ENCODE measurements around the gene ZNF234. TPM values are rescaled to one million over a fixed set of nuclear protein-coding genes. Genes with fewer than 3 reads are reported as not detected.
"Not testable (repeated sequence)": the region's sequence is repeated elsewhere in the genome, so short reads cannot be mapped to it uniquely, and the experiment has no call there.

ZNF234 gene
- polyA plus RNA-seq, 3 donors: 13.1 to 14.6 (median 13.5) TPM

GRCh38 chr19:44176590-44176989 lies 35.2 kb downstream of the ZNF234 start:
- DNase-seq (ENCODE audit: low read depth in 3 of 3, low spot score in 2 of 3): no peak

- no peak for DNase-seq (ENCODE audit: low read depth in 3 of 3, low spot score in 2 of 3)
These were observed 39.6 kb downstream of the ZNF234 start for GRCh38 chr19:44180968-44181367.

- no peak for DNase-seq (ENCODE audit: low read depth in 3 of 3, low spot score in 2 of 3)
These were observed 40.8 kb downstream of the ZNF234 start for GRCh38 chr19:44182145-44182544.

- DNase-seq (ENCODE audit: low read depth in 3 of 3, low spot score in 2 of 3): no peak
These were observed 48.7 kb downstream of the ZNF234 start for GRCh38 chr19:44190020-44190419.

GRCh38 chr19:44192127-44192526 lies 50.8 kb downstream of the ZNF234 start:
- no peak for DNase-seq (ENCODE audit: low read depth in 3 of 3, low spot score in 2 of 3)

- DNase-seq (ENCODE audit: low read depth in 3 of 3, low spot score in 2 of 3): no peak
These were observed 55.4 kb downstream of the ZNF234 start for GRCh38 chr19:44196772-44197171.

GRCh38 chr19:44202470-44202869 lies 61.1 kb downstream of the ZNF234 start:
- no peak for DNase-seq (ENCODE audit: low read depth in 3 of 3, low spot score in 2 of 3)

GRCh38 chr19:44202974-44203373 lies 61.6 kb downstream of the ZNF234 start:
- no peak for DNase-seq (ENCODE audit: low read depth in 3 of 3, low spot score in 2 of 3)

GRCh38 chr19:44203877-44204276 lies 62.5 kb downstream of the ZNF234 start:
- not testable (repeated sequence) for DNase-seq (ENCODE audit: low read depth in 3 of 3, low spot score in 2 of 3)

GRCh38 chr19:44204772-44205171 lies 63.4 kb downstream of the ZNF234 start:
- no peak for DNase-seq (ENCODE audit: low read depth in 3 of 3, low spot score in 2 of 3)

- peak; percentile 88 to 95 (median 90) for DNase-seq (ENCODE audit: low read depth in 3 of 3, low spot score in 2 of 3)
These were observed 65.9 kb downstream of the ZNF234 start for GRCh38 chr19:44207126-44207803.

Other genes starting within 250 kb of the ZNF234 start
- gene ZNF45, start 206.3 kb upstream of the ZNF234 start, polyA plus RNA-seq (ENCODE audit: insufficient read length in 3 of 3): 10 to 100 TPM; 25.6 to 30.9 (median 29.0) TPM
- gene ZNF221, start 190.3 kb upstream of the ZNF234 start, polyA plus RNA-seq (ENCODE audit: insufficient read length in 3 of 3): 1 to 10 TPM; 5.0 to 7.5 (median 6.2) TPM
- 10 to 100 TPM; 14.8 to 18.7 (median 15.8) TPM for gene ZNF155, start 157.4 kb upstream of the ZNF234 start, polyA plus RNA-seq (ENCODE audit: insufficient read length in 3 of 3)
- 1 to 10 TPM; 6.8 to 7.5 (median 7.3) TPM for gene ZNF230, start 138.6 kb upstream of the ZNF234 start, polyA plus RNA-seq (ENCODE audit: insufficient read length in 3 of 3)
- gene ZNF222, start 116.2 kb upstream of the ZNF234 start, polyA plus RNA-seq (ENCODE audit: insufficient read length in 3 of 3): 10 to 100 TPM in 2 of 3 donors, 1 to 10 TPM in 1; 10.0 to 10.9 (median 10.2) TPM
- 10 to 100 TPM; 12.7 to 15.5 (median 13.1) TPM for gene ZNF223, start 89.5 kb upstream of the ZNF234 start, polyA plus RNA-seq (ENCODE audit: insufficient read length in 3 of 3)
- gene ZNF284, start 69.4 kb upstream of the ZNF234 start, polyA plus RNA-seq (ENCODE audit: insufficient read length in 3 of 3): 1 to 10 TPM; 3.5 to 4.3 (median 3.9) TPM
- 10 to 100 TPM; 24.9 to 26.2 (median 25.9) TPM for gene ZNF224, start 47.2 kb upstream of the ZNF234 start, polyA plus RNA-seq (ENCODE audit: insufficient read length in 3 of 3)
- gene ZNF225, start 28.2 kb upstream of the ZNF234 start, polyA plus RNA-seq (ENCODE audit: insufficient read length in 3 of 3): 10 to 100 TPM; 10.9 to 12.1 (median 11.2) TPM
- gene ZNF226, start 23.5 kb downstream of the ZNF234 start, polyA plus RNA-seq (ENCODE audit: insufficient read length in 3 of 3): 10 to 100 TPM; 28.4 to 31.2 (median 30.0) TPM
- 10 to 100 TPM; 26.7 to 29.8 (median 29.8) TPM for gene ZNF227, start 71.0 kb downstream of the ZNF234 start, polyA plus RNA-seq (ENCODE audit: insufficient read length in 3 of 3)
- 1 to 10 TPM; 6.4 to 7.3 (median 7.3) TPM for gene ZNF233, start 118.3 kb downstream of the ZNF234 start, polyA plus RNA-seq (ENCODE audit: insufficient read length in 3 of 3)
- gene ZNF235, start 163.5 kb downstream of the ZNF234 start, polyA plus RNA-seq (ENCODE audit: insufficient read length in 3 of 3): 10 to 100 TPM; 12.5 to 14.6 (median 13.2) TPM
- 10 to 100 TPM; 13.1 to 15.8 (median 14.3) TPM for gene ZNF112, start 215.1 kb downstream of the ZNF234 start, polyA plus RNA-seq (ENCODE audit: insufficient read length in 3 of 3)

All from right renal cortex interstitium (tissue), 3 donors.